Adrenal gland (tissue), 5 donors: ENCODE data around the gene NPAP1.

Experiments
- CTCF ChIP-seq, 6 experiments: fragments of 450-650 bp in 4 of 6; fragments of 200-600 bp in 2 of 6; sonication (generic) in 1 of 6; IDR thresholded peaks; 1 replicate in 5 of 6; 2 replicates in 1 of 6; pipeline versions ENCODE4 v1.5.1 to v1.8.0; 2016 to 2021; ENCODE audit warnings: antibody characterized with exemption in 6 of 6, mild to moderate bottlenecking in 2 of 6, moderate library complexity in 1 of 6
- POLR2A ChIP-seq, 2 donors: fragments of 450-650 bp; IDR thresholded peaks; one replicate each; pipeline ENCODE4 v1.6.1; 2017; ENCODE audit warnings: antibody characterized with exemption in 2 of 2, mild to moderate bottlenecking in 2 of 2, moderate library complexity in 1 of 2
- donor health status: DM: no; HTN: no; CAD: no.

GRCh38 chr15:24627443-24627842 is 48.1 kb upstream of the NPAP1 start:
- TF ChIP-seq POLR2A (IDR thresholded peaks at IDR 0.05): no peak
- no peak for TF ChIP-seq CTCF (IDR thresholded peaks at IDR 0.05)
